ENCODE data around the gene IHH. TPM values are rescaled to one million over a fixed set of nuclear protein-coding genes. Genes with fewer than 3 reads are reported as not detected.
A peak's percentile ranks its signal among the peaks of the same experiment; 100 is the strongest.

The IHH gene
- total and polyA plus RNA-seq, 2 donors (not counting 3 experiments of a cell fraction or from before 2014, with no cell fraction given) = 0.03 TPM; not detected in 1

DNA sequence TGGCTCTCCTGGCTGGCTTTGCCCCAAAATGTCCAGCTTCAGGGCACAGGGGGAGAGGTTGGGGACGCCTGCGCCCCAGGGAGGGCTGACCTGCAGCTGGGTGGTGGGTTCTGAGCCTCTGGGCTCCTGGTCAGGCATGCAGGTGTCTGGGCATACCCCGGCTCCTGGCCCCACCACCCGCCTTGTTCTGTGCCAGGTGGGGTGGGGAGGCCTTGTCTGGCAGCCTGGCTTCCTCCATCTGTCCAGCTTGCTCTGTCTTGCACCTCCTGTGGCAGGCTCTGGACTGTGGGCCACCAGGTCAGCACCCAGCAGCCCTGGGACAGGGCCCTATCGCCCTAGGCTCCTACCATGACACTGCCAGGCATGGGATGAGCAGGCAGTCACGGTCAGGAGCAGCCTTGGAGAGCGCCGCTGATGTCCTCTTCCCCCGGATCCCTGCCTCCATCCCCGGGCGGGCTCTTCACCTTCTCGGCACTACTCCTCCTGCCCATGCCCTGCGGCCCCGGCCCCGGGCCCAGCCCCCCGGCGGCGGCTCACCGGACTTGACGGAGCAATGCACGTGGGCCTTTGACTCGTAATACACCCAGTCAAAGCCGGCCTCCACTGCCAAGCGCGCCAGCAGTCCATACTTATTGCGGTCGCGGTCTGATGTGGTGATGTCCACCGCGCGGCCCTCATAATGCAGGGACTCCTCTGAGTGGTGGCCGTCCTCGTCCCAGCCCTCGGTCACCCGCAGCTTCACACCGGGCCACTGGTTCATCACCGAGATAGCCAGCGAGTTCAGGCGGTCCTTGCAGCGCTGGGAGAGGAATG lies 3.6 kb downstream of the IHH start:
- BruUV-seq (replicated peaks) = no TSS peak
- Histone ChIP-seq H3K9ac (replicated peaks; ENCODE audit: extremely low read depth, insufficient read depth, low read length) (no peak overlapping the region), H3K9me1 (replicated peaks; ENCODE audit: control insufficient read depth, extremely low read depth, insufficient read depth, low read length) (no peaks in the 10 kb centered on the region), H3K27me3 (ENCODE audit: control insufficient read depth in 2 of 2, insufficient read depth in 2 of 2, low read length in 2 of 2) (peaks cover 44 to 57% of the 10 kb centered on the region in 2 experiments), H3K79me2 (ENCODE audit: control insufficient read depth, insufficient read depth, low read length) (no peaks in the 10 kb centered on the region), H3K9me3 (replicated peaks; ENCODE audit: control insufficient read depth, insufficient read depth, low read length) (no peaks in the 10 kb centered on the region), H3K4me3 (replicated peaks in 1 of 3; ENCODE audit: insufficient read depth in 1 of 3, low read depth in 1 of 3, low read length in 3 of 3) (no peak overlapping the region), H3K27ac (ENCODE audit: insufficient read depth, low read depth, low read length) (no peak overlapping the region), H3K4me1 (ENCODE audit: control insufficient read depth, extremely low read depth, insufficient read depth, low read length) (no peaks in the 10 kb centered on the region), H3K36me3 (ENCODE audit: control insufficient read depth in 2 of 2, extremely low read depth in 1 of 2, insufficient read depth in 2 of 2, low read length in 2 of 2) (no peaks in the 10 kb centered on the region), H4K20me1 (replicated peaks; ENCODE audit: control insufficient read depth, extremely low read depth, insufficient read depth, low read length) (no peaks in the 10 kb centered on the region), H2AFZ (ENCODE audit: low read depth, low read length) (no peak overlapping the region), H3K4me2 (ENCODE audit: insufficient read depth, low read length) (no peak overlapping the region)
- dilution Hi-C loops (cut with MboI; ENCODE audit: extremely low pct_ligation_motif_present, low sequenced_read_pairs) (no loop called here), intact Hi-C loops (cut with micrococcal nuclease) (loop anchor here (5.0 kb wide), 2 partner anchors 75 to 160 kb away; partner anchors contain the start of gene ABCB6)
- CTCF ChIA-PET = interaction anchor here (0.8 to 6.8 kb wide), 9 partner anchors 16 to 99 kb away, joined by 3 to 178 read pairs (median 6); no protein-coding TSS in a partner anchor
- FAIRE-seq (no peak), DNase-seq (ENCODE audit: low read depth, low spot score) (no peak)
- peak; percentile 71 for TF ChIP-seq EZH2 (IDR thresholded peaks at IDR 0.05; ENCODE audit: borderline replicate concordance, low read depth, low read length, severe bottlenecking)
- no peak for TF ChIP-seq POLR2AphosphoS5 (IDR thresholded peaks at IDR 0.05; ENCODE audit: insufficient read depth, low read depth, low read length)
- TF ChIP-seq, protein P1, sequence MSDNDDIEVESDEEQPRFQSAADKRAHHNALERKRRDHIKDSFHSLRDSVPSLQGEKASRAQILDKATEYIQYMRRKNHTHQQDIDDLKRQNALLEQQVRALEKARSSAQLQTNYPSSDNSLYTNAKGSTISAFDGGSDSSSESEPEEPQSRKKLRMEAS (IDR thresholded peaks at IDR 0.05; ENCODE audit: insufficient read depth, insufficient read length) = no peak
- no peak for TF ChIP-seq FOS (IDR thresholded peaks at IDR 0.05; ENCODE audit: borderline replicate concordance, insufficient read depth, low read length)
- POLR2A ChIA-PET = no interaction called here

Measured in endothelial cell of umbilical vein (primary cell).